ENCODE data around the gene KRTAP29-1. TPM values are rescaled to one million over a fixed set of nuclear protein-coding genes. Genes with fewer than 3 reads are reported as not detected.
"Not testable (repeated sequence)": the region's sequence is repeated elsewhere in the genome, so short reads cannot be mapped to it uniquely, and the experiment has no call there.

The KRTAP29-1 gene
- total RNA-seq, 2 experiments from 2014 or later = not detected

GRCh38 chr17:41278176-41278955, 24.3 kb downstream of the KRTAP29-1 start:
- Mint-ChIP-seq H3K9me3 (no peaks in the 10 kb centered on the region), H3K27me3 (peaks cover 8% of the 10 kb centered on the region), H3K4me1 (ENCODE audit: low read depth) (no peaks in the 10 kb centered on the region), H3K4me3 (no peak overlapping the region), H3K27ac (no peak overlapping the region), H3K36me3 (no peaks in the 10 kb centered on the region)
- POLR2A ChIA-PET = no interaction called here
- CTCF ChIA-PET = no interaction called here
- no peak for DNase-seq
- intact Hi-C loops (cut with micrococcal nuclease) = no loop called here

GRCh38 chr17:41275648-41276190, 26.9 kb downstream of the KRTAP29-1 start, which contains the start of gene KRTAP9-7:
TSS of gene KRTAP9-7 (plus strand) at chr17:41275698. CDS start at chr17:41275698, 0 bp downstream.
- DNase-seq; H3K9me3 Mint-ChIP-seq; H3K27me3 Mint-ChIP-seq; H3K27ac Mint-ChIP-seq; POLR2A ChIA-PET; H3K4me3 Mint-ChIP-seq; H3K36me3 Mint-ChIP-seq; CTCF ChIA-PET; H3K4me1 Mint-ChIP-seq (ENCODE audit: low read depth): not testable (repeated sequence)
- intact Hi-C loops (cut with micrococcal nuclease) = loop anchor here (1.0 kb wide), 1 partner anchor 11 kb away; no protein-coding TSS in a partner anchor

- H3K36me3 Mint-ChIP-seq = no peaks in the 10 kb centered on the region
- ChIA-PET CTCF (no interaction called here), POLR2A (no interaction called here)
- H3K9me3 Mint-ChIP-seq = no peaks in the 10 kb centered on the region
- no peak overlapping the region for H3K4me3 Mint-ChIP-seq
- intact Hi-C loops (cut with micrococcal nuclease) = no loop called here
- no peak overlapping the region for H3K27ac Mint-ChIP-seq
- H3K27me3 Mint-ChIP-seq = peaks cover 8% of the 10 kb centered on the region
- DNase-seq = no peak
- peaks cover 7% of the 10 kb centered on the region for H3K4me1 Mint-ChIP-seq (ENCODE audit: low read depth)
Measured at GRCh38 chr17:41271858-41272257, 30.8 kb downstream of the KRTAP29-1 start.

- H3K4me1 Mint-ChIP-seq (ENCODE audit: low read depth); H3K27me3 Mint-ChIP-seq; POLR2A ChIA-PET; H3K36me3 Mint-ChIP-seq; CTCF ChIA-PET; DNase-seq; H3K4me3 Mint-ChIP-seq; H3K9me3 Mint-ChIP-seq; H3K27ac Mint-ChIP-seq; intact Hi-C loops (cut with micrococcal nuclease): not testable (repeated sequence)
Measured at GRCh38 chr17:41271323-41271722, 31.3 kb downstream of the KRTAP29-1 start.

- Mint-ChIP-seq H3K27me3 (peaks cover 3% of the 10 kb centered on the region), H3K4me1 (ENCODE audit: low read depth) (peaks cover 10% of the 10 kb centered on the region), H3K36me3 (no peaks in the 10 kb centered on the region), H3K27ac (no peak overlapping the region), H3K4me3 (no peak overlapping the region), H3K9me3 (no peaks in the 10 kb centered on the region)
- DNase-seq = no peak
- POLR2A ChIA-PET = no interaction called here
- CTCF ChIA-PET = no interaction called here
- intact Hi-C loops (cut with micrococcal nuclease) = no loop called here
Measured at GRCh38 chr17:41267711-41268110, 34.9 kb downstream of the KRTAP29-1 start.

- peaks cover 10% of the 10 kb centered on the region for H3K4me1 Mint-ChIP-seq (ENCODE audit: low read depth)
- no peak within 1 kb of the TSS for H3K4me3 Mint-ChIP-seq
- no peaks in the 10 kb centered on the region for H3K36me3 Mint-ChIP-seq
- CTCF ChIA-PET = no interaction called here
- POLR2A ChIA-PET = no interaction called here
- intact Hi-C loops (cut with micrococcal nuclease) = no loop called here
- H3K27ac Mint-ChIP-seq = no peak within 1 kb of the TSS
- H3K9me3 Mint-ChIP-seq = no peaks in the 10 kb centered on the region
- no peak for DNase-seq
- H3K27me3 Mint-ChIP-seq = peaks cover 4% of the 10 kb centered on the region
Measured at GRCh38 chr17:41265078-41265477, 37.6 kb downstream of the KRTAP29-1 start, which contains the start of gene KRTAP9-6. TSS of gene KRTAP9-6 (plus strand) at chr17:41265378. CDS start at chr17:41265378, 0 bp downstream.

GRCh38 chr17:41264599-41264998, 38.1 kb downstream of the KRTAP29-1 start:
- ChIA-PET CTCF (no interaction called here), POLR2A (no interaction called here)
- Mint-ChIP-seq H3K27me3 (peaks cover 4% of the 10 kb centered on the region), H3K4me3 (no peak overlapping the region), H3K4me1 (ENCODE audit: low read depth) (peaks cover 11% of the 10 kb centered on the region), H3K36me3 (no peaks in the 10 kb centered on the region), H3K9me3 (no peaks in the 10 kb centered on the region), H3K27ac (no peak overlapping the region)
- DNase-seq = no peak
- intact Hi-C loops (cut with micrococcal nuclease) = loop anchor here (1.0 kb wide), 1 partner anchor 12 kb away; no protein-coding TSS in a partner anchor

GRCh38 chr17:41263212-41263611, 39.4 kb downstream of the KRTAP29-1 start:
- no peak overlapping the region for H3K27ac Mint-ChIP-seq
- POLR2A ChIA-PET = no interaction called here
- CTCF ChIA-PET = interaction anchor here (1.0 kb wide), 1 partner anchor 386 kb away, joined by 3 read pairs; no protein-coding TSS in a partner anchor
- H3K4me3 Mint-ChIP-seq = no peak overlapping the region
- intact Hi-C loops (cut with micrococcal nuclease) = no loop called here
- H3K36me3 Mint-ChIP-seq = no peaks in the 10 kb centered on the region
- DNase-seq = no peak
- no peaks in the 10 kb centered on the region for H3K9me3 Mint-ChIP-seq
- H3K27me3 Mint-ChIP-seq = peaks cover 4% of the 10 kb centered on the region
- H3K4me1 Mint-ChIP-seq (ENCODE audit: low read depth) = peaks cover 11% of the 10 kb centered on the region

GRCh38 chr17:41258406-41258805, 44.2 kb downstream of the KRTAP29-1 start:
- no peak for DNase-seq
- no peak overlapping the region for H3K27ac Mint-ChIP-seq
- intact Hi-C loops (cut with micrococcal nuclease) = no loop called here
- H3K9me3 Mint-ChIP-seq = no peaks in the 10 kb centered on the region
- H3K27me3 Mint-ChIP-seq = peaks cover 14% of the 10 kb centered on the region
- H3K36me3 Mint-ChIP-seq = no peaks in the 10 kb centered on the region
- ChIA-PET POLR2A (no interaction called here), CTCF (no interaction called here)
- peaks cover 8% of the 10 kb centered on the region for H3K4me1 Mint-ChIP-seq (ENCODE audit: low read depth)
- no peak overlapping the region for H3K4me3 Mint-ChIP-seq

GRCh38 chr17:41256291-41256685, 46.4 kb downstream of the KRTAP29-1 start:
- Mint-ChIP-seq H3K4me1 (ENCODE audit: low read depth) (peaks cover 7% of the 10 kb centered on the region), H3K27ac (no peak overlapping the region), H3K9me3 (no peaks in the 10 kb centered on the region), H3K36me3 (no peaks in the 10 kb centered on the region), H3K27me3 (peaks cover 14% of the 10 kb centered on the region), H3K4me3 (no peak overlapping the region)
- ChIA-PET POLR2A (no interaction called here), CTCF (no interaction called here)
- intact Hi-C loops (cut with micrococcal nuclease) = no loop called here
- no peak for DNase-seq

- H3K36me3 Mint-ChIP-seq; H3K4me1 Mint-ChIP-seq (ENCODE audit: low read depth); intact Hi-C loops (cut with micrococcal nuclease); H3K4me3 Mint-ChIP-seq; H3K9me3 Mint-ChIP-seq; H3K27ac Mint-ChIP-seq; DNase-seq; CTCF ChIA-PET; POLR2A ChIA-PET: not testable (repeated sequence)
- H3K27me3 Mint-ChIP-seq = peaks cover 13% of the 10 kb centered on the region
Measured at GRCh38 chr17:41255381-41256290, 47.0 kb downstream of the KRTAP29-1 start, which contains the start of gene KRTAP9-9. TSS of gene KRTAP9-9 (plus strand) at chr17:41255384.

- no peak overlapping the region for H3K4me3 Mint-ChIP-seq
- no peaks in the 10 kb centered on the region for H3K9me3 Mint-ChIP-seq
- intact Hi-C loops (cut with micrococcal nuclease) = no loop called here
- peaks cover 13% of the 10 kb centered on the region for H3K27me3 Mint-ChIP-seq
- CTCF ChIA-PET = no interaction called here
- POLR2A ChIA-PET = no interaction called here
- H3K27ac Mint-ChIP-seq = no peak overlapping the region
- no peak for DNase-seq
- H3K36me3 Mint-ChIP-seq = no peaks in the 10 kb centered on the region
- H3K4me1 Mint-ChIP-seq (ENCODE audit: low read depth) = no peaks in the 10 kb centered on the region
Measured at GRCh38 chr17:41254861-41255260, 47.8 kb downstream of the KRTAP29-1 start.

Measured in activated CD4-positive, alpha-beta memory T cell treated with anti-CD3 and anti-CD28 coated beads for 36 hours (primary cell).